ENCODE data around the gene ARID1B.

ARID1B gene

GRCh38 chr6:157158456-157158855 lies 381.3 kb downstream of the ARID1B start:
- H3K27me3 ChIP-seq (replicated peaks; ENCODE audit: insufficient read depth, low read length): no peaks in the 10 kb centered on the region
- no peak overlapping the region for H3K27ac ChIP-seq (ENCODE audit: low read length)
- no peaks in the 10 kb centered on the region for H3K9me2 ChIP-seq (replicated peaks; ENCODE audit: insufficient read depth, low read length)
- H2AFZ ChIP-seq (ENCODE audit: low read length): no peak overlapping the region
- TF ChIP-seq EZH2 (optimal IDR thresholded peaks at IDR 0.05; ENCODE audit: low read depth, low read length) (no peak), EZH2phosphoT487 (IDR thresholded peaks at IDR 0.05; ENCODE audit: low read length) (no peak), CTCF (IDR thresholded peaks at IDR 0.05; ENCODE audit: low read length) (no peak)
- no peaks in the 10 kb centered on the region for H3K36me3 ChIP-seq (replicated peaks; ENCODE audit: insufficient read depth, low read length)
- no peaks in the 10 kb centered on the region for H4K20me1 ChIP-seq (ENCODE audit: insufficient read depth, low read length)
- H3K4me3 ChIP-seq (ENCODE audit: low read length): no peak overlapping the region
- H3K4me2 ChIP-seq (ENCODE audit: low read depth, low read length): no peak overlapping the region
- no peaks in the 10 kb centered on the region for H3K9me3 ChIP-seq (replicated peaks; ENCODE audit: insufficient read depth, low read length)
- no peak for DNase-seq
- H3F3A ChIP-seq (ENCODE audit: insufficient read depth, low read length): no peaks in the 10 kb centered on the region
- H3K79me2 ChIP-seq (ENCODE audit: low read length): no peaks in the 10 kb centered on the region
- H3K4me1 ChIP-seq (ENCODE audit: low read length): no peaks in the 10 kb centered on the region
- no peak overlapping the region for H3K9ac ChIP-seq (ENCODE audit: low read length)

- Histone ChIP-seq H3K36me3 (replicated peaks; ENCODE audit: insufficient read depth, low read length) (no peaks in the 10 kb centered on the region), H3K9me3 (replicated peaks; ENCODE audit: insufficient read depth, low read length) (no peaks in the 10 kb centered on the region), H3K4me1 (ENCODE audit: low read length) (no peaks in the 10 kb centered on the region), H3K4me2 (ENCODE audit: low read depth, low read length) (no peak overlapping the region), H3K4me3 (ENCODE audit: low read length) (no peak overlapping the region), H4K20me1 (ENCODE audit: insufficient read depth, low read length) (no peaks in the 10 kb centered on the region), H3K27ac (ENCODE audit: low read length) (no peak overlapping the region), H3K9me2 (replicated peaks; ENCODE audit: insufficient read depth, low read length) (no peaks in the 10 kb centered on the region), H2AFZ (ENCODE audit: low read length) (no peak overlapping the region), H3K9ac (ENCODE audit: low read length) (no peak overlapping the region), H3K27me3 (replicated peaks; ENCODE audit: insufficient read depth, low read length) (no peaks in the 10 kb centered on the region), H3F3A (ENCODE audit: insufficient read depth, low read length) (no peaks in the 10 kb centered on the region), H3K79me2 (ENCODE audit: low read length) (no peaks in the 10 kb centered on the region)
- DNase-seq: no peak
- TF ChIP-seq EZH2phosphoT487 (IDR thresholded peaks at IDR 0.05; ENCODE audit: low read length) (no peak), CTCF (IDR thresholded peaks at IDR 0.05; ENCODE audit: low read length) (no peak), EZH2 (optimal IDR thresholded peaks at IDR 0.05; ENCODE audit: low read depth, low read length) (no peak)
These were observed 381.7 kb downstream of the ARID1B start for GRCh38 chr6:157158897-157159296.

GRCh38 chr6:157159348-157159747 lies 382.2 kb downstream of the ARID1B start:
- Histone ChIP-seq H3K79me2 (ENCODE audit: low read length) (no peaks in the 10 kb centered on the region), H3K4me3 (ENCODE audit: low read length) (no peak overlapping the region), H3K4me2 (ENCODE audit: low read depth, low read length) (no peak overlapping the region), H3K36me3 (replicated peaks; ENCODE audit: insufficient read depth, low read length) (no peaks in the 10 kb centered on the region), H3K9me2 (replicated peaks; ENCODE audit: insufficient read depth, low read length) (no peaks in the 10 kb centered on the region), H3K9ac (ENCODE audit: low read length) (no peak overlapping the region), H3K4me1 (ENCODE audit: low read length) (no peaks in the 10 kb centered on the region), H2AFZ (ENCODE audit: low read length) (no peak overlapping the region), H3F3A (ENCODE audit: insufficient read depth, low read length) (no peaks in the 10 kb centered on the region), H3K9me3 (replicated peaks; ENCODE audit: insufficient read depth, low read length) (no peaks in the 10 kb centered on the region), H4K20me1 (ENCODE audit: insufficient read depth, low read length) (no peaks in the 10 kb centered on the region), H3K27me3 (replicated peaks; ENCODE audit: insufficient read depth, low read length) (no peaks in the 10 kb centered on the region), H3K27ac (ENCODE audit: low read length) (no peak overlapping the region)
- TF ChIP-seq EZH2phosphoT487 (IDR thresholded peaks at IDR 0.05; ENCODE audit: low read length) (no peak), EZH2 (optimal IDR thresholded peaks at IDR 0.05; ENCODE audit: low read depth, low read length) (no peak), CTCF (IDR thresholded peaks at IDR 0.05; ENCODE audit: low read length) (no peak)
- no peak for DNase-seq

All from MM.1S (cell line).